H1 (cell line): ENCODE results near the gene ZCWPW2. TPM values are rescaled to one million over a fixed set of nuclear protein-coding genes. Genes with fewer than 3 reads are reported as not detected.

Experiments
- BCL11A ChIP-seq, 2 experiments: IDR thresholded peaks; one replicate each; pipeline ENCODE4 v1.6.1; 2011; ENCODE audit warnings: low read depth in 2 of 2, low read length in 2 of 2, mild to moderate bottlenecking in 2 of 2
- GTF2F1 ChIP-seq: IDR thresholded peaks from 2 replicates; pipeline ENCODE4 v1.6.1; 2012; ENCODE audit warnings: low read depth, low read length, improper control_type of control experiment, borderline replicate concordance
- HDAC6 ChIP-seq: IDR thresholded peaks from one replicate; pipeline ENCODE4 v1.7.1; 2012; ENCODE audit warnings: low read depth, mild to moderate bottlenecking, inconsistent platforms, low read length, moderate library complexity
- SRF ChIP-seq: IDR thresholded peaks from 2 replicates; pipeline ENCODE4 v1.6.1; 2011; ENCODE audit warnings: mild to moderate bottlenecking, low read depth, low read length, moderate library complexity
- SUZ12 ChIP-seq: fragments of 200-600 bp; sonication (generic); IDR thresholded peaks from 2 replicates; pipeline ENCODE4 v1.6.1; 2012; ENCODE audit warnings: mild to moderate bottlenecking, inconsistent platforms, low read length, moderate library complexity, mixed read lengths
- polyA plus RNA-seq, 7 experiments: library from polyadenylated mRNA; depleted of rRNA in 3 of 7; stranded (reverse) in 5 of 7; unstranded in 2 of 7; fragments of >200 nt in 5 of 7; fragments of 200-250 nt in 2 of 7; gene quantifications; 1 replicate in 5 of 7; 2 replicates in 1 of 7; 4 replicates in 1 of 7; pipeline versions ENCODE4 v1.2.1 to v1.2.3, GENCODE V29; 2011 to 2013; ENCODE audit warnings: missing spikeins in 2 of 7, mixed read lengths in 2 of 7
- total RNA-seq: library from RNA; stranded (reverse); fragmentation: NEBNext Ultra II Directional; extraction: Animal tissue kit (Norgen Biotek cat#: 25700); gene quantifications from 2 replicates; pipeline ENCODE4 v1.2.1, GENCODE V29; 2021
- TF ChIP-seq, protein P1 (sequence below): IDR thresholded peaks from 2 replicates; pipeline ENCODE4 v1.6.1; 2011; ENCODE audit warnings: low read length, improper control_type of control experiment
- TF ChIP-seq, protein P2 (sequence below): IDR thresholded peaks from 2 replicates; pipeline ENCODE4 v1.6.1; 2012; ENCODE audit warnings: inconsistent platforms

Gene ZCWPW2
- total and polyA plus RNA-seq, 2 of the 8 experiments (the other 6 are each of a cell fraction or from before 2014, with no cell fraction given), result 0.11 to 0.39 TPM

DNA sequence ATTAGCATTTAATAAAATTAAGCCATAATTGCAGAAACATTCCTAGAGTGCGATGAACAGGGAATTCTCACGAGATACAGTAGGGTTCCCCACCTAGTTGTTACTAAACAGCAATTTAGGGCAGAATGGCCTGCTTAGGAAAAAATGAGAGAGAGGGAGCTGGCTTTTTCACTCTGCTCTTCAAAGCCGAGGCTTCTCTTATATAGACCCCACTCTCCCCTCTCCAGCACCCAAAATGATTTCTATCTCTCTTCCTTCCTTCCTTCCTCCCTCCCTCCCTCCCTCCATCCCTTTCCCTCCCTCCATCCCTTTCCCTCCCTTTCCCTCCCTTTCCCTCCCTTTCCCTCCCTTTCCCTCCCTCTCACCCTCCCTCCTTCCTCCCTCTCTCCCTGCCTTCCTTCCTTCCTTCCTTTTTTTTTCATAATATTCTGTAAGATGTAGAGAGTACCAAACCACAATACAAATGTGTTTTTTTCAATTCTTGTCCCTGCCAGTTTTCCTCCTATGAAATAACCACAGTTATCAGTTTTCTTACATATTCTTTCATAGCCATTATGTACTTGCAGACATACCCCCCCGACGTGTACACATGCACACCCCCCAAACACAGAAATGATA, 48.1 kb upstream of the ZCWPW2 start (continued):
- TF ChIP-seq BCL11A (IDR thresholded peaks at IDR 0.05; ENCODE audit: low read depth in 2 of 2, low read length in 2 of 2) (no peak), HDAC6 (no peak), SRF (no peak), GTF2F1 (no peak), SUZ12 (no peak)
- TF ChIP-seq, protein P1, sequence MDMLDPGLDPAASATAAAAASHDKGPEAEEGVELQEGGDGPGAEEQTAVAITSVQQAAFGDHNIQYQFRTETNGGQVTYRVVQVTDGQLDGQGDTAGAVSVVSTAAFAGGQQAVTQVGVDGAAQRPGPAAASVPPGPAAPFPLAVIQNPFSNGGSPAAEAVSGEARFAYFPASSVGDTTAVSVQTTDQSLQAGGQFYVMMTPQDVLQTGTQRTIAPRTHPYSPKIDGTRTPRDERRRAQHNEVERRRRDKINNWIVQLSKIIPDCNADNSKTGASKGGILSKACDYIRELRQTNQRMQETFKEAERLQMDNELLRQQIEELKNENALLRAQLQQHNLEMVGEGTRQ, result no peak
- TF ChIP-seq, protein P2, sequence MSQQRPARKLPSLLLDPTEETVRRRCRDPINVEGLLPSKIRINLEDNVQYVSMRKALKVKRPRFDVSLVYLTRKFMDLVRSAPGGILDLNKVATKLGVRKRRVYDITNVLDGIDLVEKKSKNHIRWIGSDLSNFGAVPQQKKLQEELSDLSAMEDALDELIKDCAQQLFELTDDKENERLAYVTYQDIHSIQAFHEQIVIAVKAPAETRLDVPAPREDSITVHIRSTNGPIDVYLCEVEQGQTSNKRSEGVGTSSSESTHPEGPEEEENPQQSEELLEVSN, result no peak
